OCI-LY7 (cell line): ENCODE results near the gene TWNK.

ENCODE experiments used
- EZH2phosphoT487 ChIP-seq: fragments of 200-600 bp; sonication (generic); IDR thresholded peaks from 2 replicates; pipeline ENCODE4 v1.6.1; 2018; ENCODE audit warnings: low read depth, borderline replicate concordance, mild to moderate bottlenecking, mixed run types, antibody characterized with exemption, low read length, moderate library complexity, mixed read lengths
- TF ChIP-seq, protein P1 (sequence below): fragments of 200-600 bp; sonication (generic); conservative IDR thresholded peaks from 2 replicates; pipeline ENCODE4 v1.5.1; 2014; ENCODE audit warnings: mild to moderate bottlenecking, antibody characterized with exemption, low read length, moderate library complexity, mixed read lengths

DNA sequence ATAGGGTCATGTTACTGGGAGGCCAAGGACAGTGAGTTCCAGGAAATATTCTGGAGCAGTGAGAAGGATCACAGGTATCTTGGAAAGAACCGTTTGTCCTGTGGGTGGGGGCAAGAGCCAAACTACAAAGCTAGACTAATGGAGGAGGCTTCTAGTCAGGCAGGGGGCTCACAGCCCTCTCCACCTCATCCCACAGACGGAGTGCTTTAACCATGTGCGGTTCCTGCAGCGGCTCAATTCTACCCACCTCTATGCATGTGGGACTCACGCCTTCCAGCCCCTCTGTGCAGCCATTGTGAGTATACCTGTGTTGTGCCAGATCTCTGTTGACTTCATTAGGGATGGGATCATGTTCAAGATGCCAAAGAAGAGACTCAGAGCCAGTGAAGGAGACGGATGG lies 9.9 kb upstream of the TWNK start:
- TF ChIP-seq, protein P1, sequence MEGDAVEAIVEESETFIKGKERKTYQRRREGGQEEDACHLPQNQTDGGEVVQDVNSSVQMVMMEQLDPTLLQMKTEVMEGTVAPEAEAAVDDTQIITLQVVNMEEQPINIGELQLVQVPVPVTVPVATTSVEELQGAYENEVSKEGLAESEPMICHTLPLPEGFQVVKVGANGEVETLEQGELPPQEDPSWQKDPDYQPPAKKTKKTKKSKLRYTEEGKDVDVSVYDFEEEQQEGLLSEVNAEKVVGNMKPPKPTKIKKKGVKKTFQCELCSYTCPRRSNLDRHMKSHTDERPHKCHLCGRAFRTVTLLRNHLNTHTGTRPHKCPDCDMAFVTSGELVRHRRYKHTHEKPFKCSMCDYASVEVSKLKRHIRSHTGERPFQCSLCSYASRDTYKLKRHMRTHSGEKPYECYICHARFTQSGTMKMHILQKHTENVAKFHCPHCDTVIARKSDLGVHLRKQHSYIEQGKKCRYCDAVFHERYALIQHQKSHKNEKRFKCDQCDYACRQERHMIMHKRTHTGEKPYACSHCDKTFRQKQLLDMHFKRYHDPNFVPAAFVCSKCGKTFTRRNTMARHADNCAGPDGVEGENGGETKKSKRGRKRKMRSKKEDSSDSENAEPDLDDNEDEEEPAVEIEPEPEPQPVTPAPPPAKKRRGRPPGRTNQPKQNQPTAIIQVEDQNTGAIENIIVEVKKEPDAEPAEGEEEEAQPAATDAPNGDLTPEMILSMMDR = no peak
- TF ChIP-seq EZH2phosphoT487 = no peak
